ENCODE data around the gene LCORL. TPM values are rescaled to one million over a fixed set of nuclear protein-coding genes. Genes with fewer than 3 reads are reported as not detected.

The LCORL gene
- total and polyA plus RNA-seq, 12 donors = 2.6 to 28.8 (median 16.2) TPM

GRCh38 chr4:17985832-17986231 is 35.7 kb downstream of the LCORL start:
- TF ChIP-seq, protein P1, sequence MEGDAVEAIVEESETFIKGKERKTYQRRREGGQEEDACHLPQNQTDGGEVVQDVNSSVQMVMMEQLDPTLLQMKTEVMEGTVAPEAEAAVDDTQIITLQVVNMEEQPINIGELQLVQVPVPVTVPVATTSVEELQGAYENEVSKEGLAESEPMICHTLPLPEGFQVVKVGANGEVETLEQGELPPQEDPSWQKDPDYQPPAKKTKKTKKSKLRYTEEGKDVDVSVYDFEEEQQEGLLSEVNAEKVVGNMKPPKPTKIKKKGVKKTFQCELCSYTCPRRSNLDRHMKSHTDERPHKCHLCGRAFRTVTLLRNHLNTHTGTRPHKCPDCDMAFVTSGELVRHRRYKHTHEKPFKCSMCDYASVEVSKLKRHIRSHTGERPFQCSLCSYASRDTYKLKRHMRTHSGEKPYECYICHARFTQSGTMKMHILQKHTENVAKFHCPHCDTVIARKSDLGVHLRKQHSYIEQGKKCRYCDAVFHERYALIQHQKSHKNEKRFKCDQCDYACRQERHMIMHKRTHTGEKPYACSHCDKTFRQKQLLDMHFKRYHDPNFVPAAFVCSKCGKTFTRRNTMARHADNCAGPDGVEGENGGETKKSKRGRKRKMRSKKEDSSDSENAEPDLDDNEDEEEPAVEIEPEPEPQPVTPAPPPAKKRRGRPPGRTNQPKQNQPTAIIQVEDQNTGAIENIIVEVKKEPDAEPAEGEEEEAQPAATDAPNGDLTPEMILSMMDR (IDR thresholded peaks at IDR 0.05) = no peak
- no peak for TF ChIP-seq POLR2A (IDR thresholded peaks at IDR 0.05)
- intact Hi-C loops (cut with DNase I) = loop anchor here in 1 of 2 donors (10.0 kb wide), 1 partner anchor 121 kb away; no protein-coding TSS in a partner anchor
- no peaks in the 10 kb centered on the region for H3K27me3 ChIP-seq
- no peak for DNase-seq
- no peak overlapping the region for H3K27ac ChIP-seq
- H3K4me1 ChIP-seq (replicated peaks in 1 of 2) = no peaks in the 10 kb centered on the region
- no peaks in the 10 kb centered on the region for H3K36me3 ChIP-seq (replicated peaks in 1 of 2)
- H3K9me3 ChIP-seq (replicated peaks in 1 of 3) = peaks cover 0 to 7% (median 0%) of the 10 kb centered on the region in 3 donors
- H3K4me3 ChIP-seq = no peak overlapping the region
- 91 to 98% (median 97%) methylated on average over 2 of the region's 2 CpGs for WGBS, 4 donors

GRCh38 chr4:17981063-17981462 is 40.5 kb downstream of the LCORL start:
- Histone ChIP-seq H3K4me3 (no peak overlapping the region), H3K27ac (no peak overlapping the region), H3K36me3 (replicated peaks in 1 of 2) (no peaks in the 10 kb centered on the region), H3K27me3 (no peaks in the 10 kb centered on the region), H3K4me1 (replicated peaks in 1 of 2) (no peaks in the 10 kb centered on the region), H3K9me3 (replicated peaks in 1 of 3) (peaks cover 0 to 5% (median 5%) of the 10 kb centered on the region in 3 donors)
- TF ChIP-seq, protein P1 (IDR thresholded peaks at IDR 0.05) = no peak
- no peak for TF ChIP-seq POLR2A (IDR thresholded peaks at IDR 0.05)
- intact Hi-C loops (cut with DNase I) = loop anchor here in 1 of 2 donors (10.0 kb wide), 1 partner anchor 116 kb away; no protein-coding TSS in a partner anchor
- 81 to 95% (median 93%) methylated on average over 1 of the region's 1 CpG for WGBS, 4 donors
- no peak for DNase-seq

GRCh38 chr4:17968721-17969120 is 52.8 kb downstream of the LCORL start:
- no peaks in the 10 kb centered on the region for H3K36me3 ChIP-seq (replicated peaks in 1 of 2)
- no peaks in the 10 kb centered on the region for H3K4me1 ChIP-seq (replicated peaks in 1 of 2)

DNA sequence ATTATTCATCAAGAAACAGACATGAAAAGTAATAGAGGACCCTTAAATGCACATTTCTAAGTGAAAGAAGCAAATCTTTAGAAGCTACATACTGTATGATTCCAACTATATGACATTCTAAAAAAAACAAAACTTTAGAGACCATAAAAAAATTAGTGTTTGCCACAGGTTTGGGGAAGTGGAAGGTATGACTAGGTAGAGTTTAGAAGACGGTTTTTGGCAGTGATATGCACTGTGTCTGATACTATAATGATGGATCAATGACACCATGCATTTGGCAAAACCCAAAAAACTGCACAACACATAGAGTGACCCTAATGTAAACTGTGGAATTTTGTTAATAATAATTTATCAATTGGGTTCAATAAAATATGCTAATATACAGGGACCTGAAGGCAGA is 54.5 kb downstream of the LCORL start:
- H3K4me3 ChIP-seq = no peak overlapping the region

More at GRCh38 chr4:17968721-17969120, 52.8 kb downstream of the LCORL start:
- DNase-seq = no peak
- intact Hi-C loops (cut with DNase I) = no loop called here
- TF ChIP-seq POLR2A (IDR thresholded peaks at IDR 0.05) = no peak
- TF ChIP-seq, protein P1 (IDR thresholded peaks at IDR 0.05) = no peak
- Histone ChIP-seq H3K27ac (no peak overlapping the region), H3K4me3 (no peak overlapping the region), H3K27me3 (no peaks in the 10 kb centered on the region), H3K9me3 (replicated peaks in 1 of 3) (no peaks in the 10 kb centered on the region)

More for the DNA sequence above, 54.5 kb downstream of the LCORL start:
- intact Hi-C loops (cut with DNase I) = no loop called here
- Histone ChIP-seq H3K4me1 (replicated peaks in 1 of 2) (no peaks in the 10 kb centered on the region), H3K36me3 (replicated peaks in 1 of 2) (no peaks in the 10 kb centered on the region), H3K27me3 (no peaks in the 10 kb centered on the region), H3K9me3 (replicated peaks in 1 of 3) (no peaks in the 10 kb centered on the region), H3K27ac (no peak overlapping the region)
- TF ChIP-seq POLR2A (IDR thresholded peaks at IDR 0.05) = no peak
- TF ChIP-seq, protein P1 (IDR thresholded peaks at IDR 0.05) = no peak
- WGBS, 4 donors = 90 to 100% (median 97%) methylated on average over 1 of the region's 1 CpG
- no peak for DNase-seq
